GM23248 (cell line): Measurements from ENCODE around the gene RBMS3.

Experiments used
- EZH2 ChIP-seq: fragments of 200-600 bp; sonication (generic); IDR thresholded peaks from 2 replicates; pipeline ENCODE4 v1.6.1; 2018; ENCODE audit warnings: antibody characterized with exemption, mild to moderate bottlenecking; ENCODE audit not compliant: insufficient read depth, poor library complexity, severe bottlenecking
- EZH2phosphoT487 ChIP-seq: fragments of 200-600 bp; sonication (generic); IDR thresholded peaks from 2 replicates; pipeline ENCODE4 v1.6.1; 2018; ENCODE audit warnings: antibody characterized with exemption, moderate library complexity, mild to moderate bottlenecking, low read depth; ENCODE audit not compliant: insufficient read depth

DNA sequence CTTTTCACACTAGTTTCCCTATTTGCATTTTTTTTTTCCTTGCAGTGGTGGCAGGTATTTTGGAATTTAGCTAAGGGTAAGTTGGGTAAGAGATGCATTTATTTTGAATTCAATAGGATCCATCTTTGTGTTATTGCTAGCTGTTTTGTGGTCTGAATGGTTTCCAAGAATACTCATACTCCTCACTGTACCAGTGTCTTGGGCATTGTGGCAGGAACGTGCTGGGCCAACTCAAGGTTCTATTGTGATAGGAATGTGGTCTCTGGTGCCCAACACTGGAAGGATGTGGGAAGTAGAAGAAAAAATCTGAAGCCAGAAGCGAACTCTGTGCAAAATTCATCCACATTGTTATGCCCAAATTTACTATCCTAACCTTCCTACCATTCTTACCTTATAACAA, 135.6 kb downstream of the RBMS3 start:
- no peak for TF ChIP-seq EZH2
- no peak for TF ChIP-seq EZH2phosphoT487
